AG08396 (cell line): ENCODE data around the gene GPR152.

Source experiments
- DNase-seq: peaks from one replicate; pipeline ENCODE4 v3.0.0; 2012; ENCODE audit warnings: low spot score, mixed read lengths

The GPR152 gene, protein sequence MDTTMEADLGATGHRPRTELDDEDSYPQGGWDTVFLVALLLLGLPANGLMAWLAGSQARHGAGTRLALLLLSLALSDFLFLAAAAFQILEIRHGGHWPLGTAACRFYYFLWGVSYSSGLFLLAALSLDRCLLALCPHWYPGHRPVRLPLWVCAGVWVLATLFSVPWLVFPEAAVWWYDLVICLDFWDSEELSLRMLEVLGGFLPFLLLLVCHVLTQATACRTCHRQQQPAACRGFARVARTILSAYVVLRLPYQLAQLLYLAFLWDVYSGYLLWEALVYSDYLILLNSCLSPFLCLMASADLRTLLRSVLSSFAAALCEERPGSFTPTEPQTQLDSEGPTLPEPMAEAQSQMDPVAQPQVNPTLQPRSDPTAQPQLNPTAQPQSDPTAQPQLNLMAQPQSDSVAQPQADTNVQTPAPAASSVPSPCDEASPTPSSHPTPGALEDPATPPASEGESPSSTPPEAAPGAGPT

DNA sequence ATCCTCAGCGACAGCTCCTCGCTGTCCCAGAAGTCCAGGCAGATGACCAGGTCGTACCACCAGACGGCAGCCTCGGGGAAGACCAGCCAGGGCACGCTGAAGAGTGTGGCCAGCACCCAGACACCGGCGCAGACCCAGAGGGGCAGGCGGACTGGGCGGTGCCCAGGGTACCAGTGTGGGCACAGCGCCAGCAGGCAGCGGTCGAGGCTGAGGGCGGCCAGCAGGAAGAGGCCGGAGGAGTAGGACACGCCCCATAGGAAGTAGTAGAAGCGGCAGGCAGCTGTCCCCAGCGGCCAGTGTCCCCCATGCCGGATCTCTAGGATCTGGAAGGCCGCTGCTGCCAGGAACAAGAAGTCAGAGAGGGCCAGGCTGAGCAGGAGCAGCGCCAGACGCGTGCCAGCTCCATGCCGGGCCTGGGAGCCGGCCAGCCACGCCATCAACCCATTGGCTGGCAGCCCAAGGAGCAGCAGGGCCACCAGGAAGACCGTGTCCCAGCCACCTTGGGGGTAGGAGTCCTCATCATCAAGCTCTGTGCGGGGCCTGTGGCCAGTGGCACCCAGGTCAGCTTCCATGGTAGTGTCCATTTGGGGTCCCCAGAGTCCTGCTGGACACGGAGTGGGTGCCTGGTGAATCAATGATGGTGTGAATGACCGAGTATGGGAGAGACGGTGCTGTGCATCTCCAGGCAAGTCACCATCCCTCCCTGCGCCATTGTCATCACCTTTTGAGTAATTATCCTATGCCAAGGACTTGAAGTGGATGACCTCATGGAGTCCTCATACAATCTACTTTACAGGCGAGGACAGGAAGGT is at the start of gene GPR152:
Gene GPR152 (minus strand): TSS at position 589 of the 812 bp plus-strand sequence. CDS start 5 bp downstream, at position 584.
- DNase-seq, result no peak

DNA sequence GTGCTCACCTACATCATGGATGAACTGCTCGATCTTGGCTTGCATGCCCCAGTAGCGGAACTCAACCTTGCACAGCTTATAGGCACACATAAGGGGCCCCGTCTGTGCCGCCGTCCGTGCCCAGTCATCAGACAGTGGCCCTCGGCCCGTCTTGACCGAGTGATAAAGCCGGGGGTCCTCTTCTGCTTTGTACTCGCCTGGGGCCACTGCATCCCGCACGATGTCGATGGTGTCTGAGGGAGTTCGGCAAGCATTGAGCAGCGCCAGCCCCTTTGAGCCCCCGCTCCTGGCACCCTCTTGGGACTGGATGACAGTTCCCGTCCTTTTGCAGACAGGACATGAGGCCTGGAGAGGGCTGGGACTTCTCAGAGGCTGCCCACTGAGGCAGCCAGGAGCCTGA is 49.3 kb upstream of the GPR152 start:
- no peak for DNase-seq

DNA sequence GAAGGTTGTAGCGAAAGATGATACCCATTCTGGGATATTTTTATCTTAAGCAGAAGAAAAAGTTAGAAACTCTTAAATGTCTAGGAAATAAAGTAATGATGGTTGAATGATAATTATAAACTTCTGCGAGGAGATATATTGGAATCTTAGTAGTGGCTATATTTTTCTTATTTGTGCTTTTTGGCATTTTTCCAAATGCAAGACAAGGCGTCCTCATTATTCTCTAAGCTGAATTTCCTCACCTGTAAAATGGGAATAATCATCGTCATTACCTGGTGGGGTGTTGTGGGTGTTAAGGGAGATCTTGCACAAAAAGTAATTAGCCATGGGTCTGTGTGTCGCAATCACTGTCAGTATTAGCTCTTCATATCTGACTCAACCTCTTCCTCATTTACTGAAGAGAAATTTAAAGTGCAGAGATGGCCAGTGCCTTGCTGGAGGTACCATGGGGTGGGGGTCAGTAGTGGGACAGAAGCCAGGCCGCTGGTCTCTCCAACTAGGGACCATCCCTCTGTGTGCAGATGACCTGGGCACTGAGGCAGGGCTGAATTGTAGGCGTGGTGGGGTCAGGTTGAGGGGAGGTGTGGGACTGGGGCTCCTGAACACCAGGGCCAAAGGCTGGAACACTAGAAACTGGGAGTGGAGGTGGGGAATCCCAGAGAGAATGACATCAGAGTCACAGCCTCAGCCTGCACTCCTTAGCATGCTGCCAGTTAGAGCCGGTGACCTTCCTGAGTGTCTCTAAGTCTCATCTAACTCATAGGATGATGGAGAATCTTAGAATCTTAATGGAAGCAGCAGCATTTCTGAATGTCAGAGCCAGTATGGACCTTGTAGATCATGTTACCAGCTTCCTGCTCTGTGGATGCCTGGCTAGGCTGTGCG is 48.5 kb upstream of the GPR152 start:
- DNase-seq, result no peak

DNA sequence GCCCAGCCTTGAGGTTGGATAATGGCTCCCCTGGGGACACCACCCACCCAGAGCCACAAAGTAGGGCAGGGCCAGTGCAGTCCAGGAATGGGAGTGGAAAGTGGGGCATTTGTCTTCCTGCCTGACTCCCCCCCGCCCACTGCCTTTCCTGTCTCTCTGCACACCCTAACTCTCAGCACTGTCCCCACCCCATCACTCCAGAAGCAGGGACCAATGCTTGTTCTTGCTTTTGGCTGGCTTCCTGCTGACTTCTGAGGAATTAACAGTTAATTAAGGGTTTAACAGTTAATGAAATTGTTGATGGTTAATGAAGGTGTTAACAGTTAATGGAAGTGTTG is 47.9 kb upstream of the GPR152 start:
- no peak for DNase-seq

DNA sequence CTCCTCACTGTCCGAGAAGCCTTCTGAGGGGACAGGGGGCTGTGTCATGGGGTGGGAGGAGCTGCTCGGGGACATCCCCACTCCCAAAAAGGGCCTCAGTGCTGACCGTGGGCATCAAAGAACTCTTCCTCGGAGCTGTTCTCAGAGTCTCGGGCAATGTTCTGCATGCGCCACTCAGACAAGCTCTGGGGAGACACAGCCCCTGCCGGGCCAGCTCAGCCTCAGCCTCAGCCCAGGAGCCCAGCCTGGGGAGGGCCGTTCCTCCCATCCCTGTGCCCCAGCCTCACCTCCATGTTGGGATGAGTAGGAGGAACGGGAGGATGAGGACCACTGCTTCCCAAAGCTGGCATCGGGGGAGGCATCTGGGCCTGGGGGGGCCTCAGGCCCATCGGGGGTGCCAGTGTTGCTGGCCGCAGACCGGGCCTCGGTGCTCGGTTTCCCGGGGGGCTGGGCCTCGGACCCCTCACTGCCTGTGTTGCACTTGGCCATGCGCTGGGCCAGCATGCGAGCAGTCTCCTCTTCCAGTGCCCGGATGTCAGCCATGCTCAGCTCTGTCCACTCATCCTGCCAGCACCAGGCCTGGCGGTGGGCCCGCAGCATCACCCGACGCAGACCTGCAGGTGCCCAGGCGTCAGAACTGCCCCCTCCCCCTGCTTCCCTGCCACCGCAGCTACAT is 47.4 kb upstream of the GPR152 start:
- DNase-seq, result no peak

DNA sequence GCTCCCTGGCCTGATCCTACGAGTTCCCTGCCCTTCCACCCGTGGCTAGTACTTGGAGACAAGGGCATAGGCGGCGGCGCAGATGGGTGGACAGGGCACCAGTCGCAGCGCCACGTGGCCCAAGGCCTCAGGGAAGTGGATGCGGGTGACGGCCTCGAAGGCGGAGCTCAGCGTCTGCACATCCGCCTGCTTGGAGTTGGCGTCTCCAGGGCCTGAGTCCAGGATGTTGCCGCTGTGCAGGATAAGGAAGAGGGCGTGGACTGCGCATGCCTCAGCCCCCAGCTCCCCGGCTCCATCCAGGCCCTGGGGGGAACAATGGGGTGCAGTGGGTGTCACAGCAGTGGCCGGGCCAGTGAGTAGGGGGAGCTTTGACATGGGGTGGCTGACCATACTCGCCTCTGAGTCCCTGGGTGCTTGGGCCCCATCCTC is 46.0 kb upstream of the GPR152 start:
- no peak for DNase-seq

DNA sequence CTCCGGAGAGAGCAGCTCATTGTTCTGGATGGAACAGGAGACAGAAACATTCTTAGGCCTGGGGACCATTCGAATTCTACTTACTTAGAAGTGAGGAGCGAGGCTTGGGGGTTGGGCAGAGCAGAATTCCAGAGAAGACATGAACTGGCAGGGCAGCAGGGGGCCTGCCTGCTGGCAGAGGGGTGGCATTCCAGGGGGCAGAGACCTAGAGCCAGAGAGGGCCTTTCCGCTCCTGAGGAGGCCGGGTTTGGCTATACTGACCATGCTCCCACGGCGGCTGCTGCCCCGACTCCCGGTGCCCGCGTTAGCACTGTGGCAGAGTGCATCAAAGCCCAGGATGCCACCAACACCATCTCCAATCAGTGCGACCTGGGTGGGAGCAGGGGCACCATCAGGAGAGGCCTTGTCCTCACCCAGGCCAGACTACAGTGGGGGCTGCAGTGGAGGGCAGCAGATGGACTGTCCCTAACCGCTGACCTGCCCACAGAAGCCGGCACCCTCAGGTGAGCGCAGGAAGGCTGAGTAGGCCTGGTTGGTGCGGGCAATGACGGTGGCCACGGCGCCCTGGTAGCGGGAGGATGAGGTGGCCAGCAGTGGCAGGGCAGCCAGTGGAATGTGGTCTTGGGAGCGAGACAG is 45.2 kb upstream of the GPR152 start:
- DNase-seq, result no peak

DNA sequence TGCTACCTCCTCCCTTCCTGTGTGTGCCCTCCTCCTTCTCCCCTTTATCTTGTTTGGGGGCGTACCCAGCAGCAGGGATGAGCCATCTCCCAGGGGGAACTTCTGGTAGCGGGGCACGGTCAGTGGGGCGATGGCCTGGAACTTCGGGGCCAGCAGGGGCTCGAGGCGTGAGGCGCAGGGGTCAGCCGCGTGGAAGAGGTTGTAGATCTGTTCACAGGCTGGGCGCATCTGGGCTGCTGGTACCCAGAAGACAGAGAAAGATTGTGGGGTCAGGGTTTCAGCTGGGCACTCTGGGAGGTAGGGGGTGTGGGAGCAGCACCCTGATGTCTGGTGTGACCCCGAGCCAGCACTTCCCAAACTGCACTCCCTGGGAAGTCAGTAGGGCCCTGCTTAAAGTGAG is 43.6 kb upstream of the GPR152 start:
- DNase-seq, result no peak

DNA sequence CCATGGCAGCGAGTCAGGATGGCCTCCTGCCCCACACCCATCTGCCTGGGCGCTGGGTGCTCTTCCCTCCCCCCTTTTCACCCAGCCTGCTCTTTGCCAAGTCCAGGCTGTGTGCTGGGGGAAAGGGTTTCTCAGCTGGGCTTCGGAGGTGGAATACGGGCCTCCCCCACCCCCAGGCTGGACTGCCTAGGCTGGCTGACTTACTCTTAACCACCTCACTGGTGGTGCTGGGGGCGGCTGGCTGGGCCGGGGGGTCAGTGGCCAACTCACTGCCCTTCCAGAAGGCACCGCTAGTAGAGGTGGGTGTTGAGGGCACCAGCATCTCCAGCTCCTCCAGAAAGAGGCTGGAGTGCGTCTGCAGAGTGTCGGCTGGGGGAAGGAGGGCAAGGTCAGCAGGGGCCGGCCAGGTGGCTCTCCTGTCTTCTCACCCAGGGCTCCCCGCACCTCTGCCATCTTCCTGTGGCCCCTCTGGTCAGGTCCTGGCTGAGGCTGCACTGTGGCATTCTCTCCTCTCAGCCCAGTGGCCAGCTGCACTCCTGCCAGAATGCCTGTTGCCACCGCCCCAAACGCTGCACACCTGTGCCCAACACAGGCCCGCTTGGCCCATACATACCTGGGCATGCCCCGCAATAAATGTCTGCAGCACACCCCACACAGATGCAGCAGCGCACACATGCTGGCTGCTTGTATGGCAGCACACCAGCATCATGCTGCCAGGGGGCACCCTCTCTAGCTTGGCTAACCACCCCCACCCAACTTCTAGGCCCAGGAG is 42.9 kb upstream of the GPR152 start:
- DNase-seq, result no peak

DNA sequence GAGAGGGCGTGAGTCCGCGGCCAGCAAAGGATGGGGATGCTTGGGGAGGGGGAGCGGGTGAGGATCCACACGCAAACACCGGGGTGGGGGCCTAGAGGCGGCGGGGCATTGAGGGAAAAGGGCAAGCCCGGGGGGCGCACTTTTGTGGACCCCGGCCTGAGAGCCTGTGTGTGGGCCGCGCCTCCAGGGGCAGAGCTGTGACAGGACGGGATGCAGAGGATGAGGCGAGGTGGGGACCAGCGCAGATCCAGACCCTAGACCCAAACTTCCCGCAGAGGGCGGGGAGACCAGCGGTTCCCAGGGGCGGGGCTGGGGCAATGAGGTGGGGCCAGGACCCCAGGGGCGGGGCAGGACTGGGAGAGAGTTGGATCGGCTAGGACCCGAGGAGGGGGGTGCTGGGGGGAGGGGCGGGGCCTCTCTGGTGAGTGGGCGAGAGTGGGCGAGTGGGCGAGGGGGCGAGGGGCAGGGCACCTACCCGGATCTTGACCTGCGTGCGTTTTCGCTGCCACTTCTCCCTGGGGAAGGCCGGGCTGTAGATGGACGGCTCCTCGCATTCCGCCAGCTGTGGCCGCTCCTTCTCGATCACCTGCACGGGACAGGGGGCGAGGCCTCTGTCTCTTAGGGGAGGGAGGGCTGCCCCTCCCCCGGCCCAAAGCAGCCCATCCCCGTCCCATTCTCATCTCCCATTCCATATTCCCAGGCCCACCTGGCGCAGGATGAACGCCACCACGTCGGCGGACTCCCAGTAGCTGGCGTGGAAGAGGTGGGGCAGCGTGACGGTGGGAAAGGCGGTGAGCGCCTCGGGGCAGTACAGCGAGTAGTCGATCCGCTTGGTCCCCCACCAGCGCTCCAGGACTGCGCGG is 42.1 kb upstream of the GPR152 start:
- DNase-seq, result no peak

DNA sequence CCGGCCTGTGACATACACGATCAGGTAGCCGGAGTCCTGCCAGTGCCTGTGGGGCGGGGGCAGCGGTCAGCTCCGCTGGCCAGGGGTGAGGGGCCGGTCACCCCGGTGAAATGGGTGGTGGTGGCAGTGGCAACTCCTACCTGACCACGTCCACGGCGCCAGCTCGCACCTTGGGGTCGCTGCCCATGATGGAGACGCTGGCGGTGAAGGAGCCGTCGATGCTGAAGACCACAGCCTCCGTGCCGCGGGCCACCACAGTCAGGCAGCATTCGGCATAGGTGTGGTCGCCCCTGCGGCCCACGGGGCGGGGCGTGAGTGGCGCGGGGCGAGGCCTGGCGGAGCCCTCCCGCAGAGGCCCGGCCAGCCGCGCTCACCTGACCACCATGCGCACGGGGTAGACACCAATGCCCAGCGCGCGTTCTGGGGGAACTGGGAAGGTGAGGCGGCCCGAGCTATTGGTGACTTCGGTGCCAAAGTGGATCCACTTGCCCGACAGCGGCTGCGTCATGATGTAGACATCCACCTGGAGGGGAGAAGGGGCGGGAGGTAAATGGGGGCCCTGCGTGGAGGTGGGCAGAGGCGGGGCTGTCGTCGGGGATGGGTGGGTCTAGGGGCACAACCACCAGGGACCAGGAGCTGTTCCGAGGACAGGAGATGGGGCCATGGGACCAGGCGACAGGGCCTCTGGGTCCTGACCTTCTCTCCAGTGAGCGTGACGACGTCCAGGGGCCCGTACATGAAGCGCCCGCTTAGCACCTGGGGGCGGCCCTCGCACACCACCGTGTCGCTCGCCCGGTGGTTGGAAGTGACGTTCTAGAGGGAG is 41.2 kb upstream of the GPR152 start:
- no peak for DNase-seq

DNA sequence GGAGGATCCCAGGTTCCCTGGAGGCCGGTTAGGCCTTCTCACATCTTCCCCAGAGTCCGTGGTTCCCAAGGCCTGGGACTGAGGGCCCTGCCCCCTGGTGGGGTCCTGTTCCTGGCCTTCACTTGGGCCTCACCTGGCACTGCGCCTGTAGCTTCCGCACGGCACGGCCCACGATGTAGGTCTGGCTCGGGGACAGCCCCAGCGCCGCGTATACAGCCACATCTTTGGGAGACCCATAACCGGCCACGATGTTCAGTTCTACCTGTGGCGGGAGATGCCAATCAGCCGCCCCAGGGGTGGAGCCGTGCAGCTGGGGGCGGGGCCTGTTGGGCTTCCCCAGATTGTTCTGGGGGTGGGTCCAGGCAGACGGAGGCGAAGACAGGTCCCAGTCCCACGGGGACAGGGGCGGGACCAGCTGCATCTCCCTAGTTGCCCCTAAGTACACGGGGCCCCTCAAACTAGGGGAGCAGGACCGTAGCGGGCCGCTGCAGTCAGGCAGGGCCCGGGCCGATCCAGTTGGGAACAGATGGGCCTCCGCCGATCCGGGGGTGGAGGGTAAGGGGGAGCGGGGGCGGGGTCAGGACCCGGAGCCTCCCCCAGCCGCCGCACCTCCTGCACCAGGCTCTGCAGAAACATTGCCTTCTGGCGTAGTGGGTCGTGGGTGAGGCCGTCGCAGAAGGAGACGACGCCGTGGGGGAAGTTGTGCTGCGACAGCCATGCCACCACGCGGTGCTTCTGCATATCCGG is 40.4 kb upstream of the GPR152 start:
- DNase-seq, result no peak

DNA sequence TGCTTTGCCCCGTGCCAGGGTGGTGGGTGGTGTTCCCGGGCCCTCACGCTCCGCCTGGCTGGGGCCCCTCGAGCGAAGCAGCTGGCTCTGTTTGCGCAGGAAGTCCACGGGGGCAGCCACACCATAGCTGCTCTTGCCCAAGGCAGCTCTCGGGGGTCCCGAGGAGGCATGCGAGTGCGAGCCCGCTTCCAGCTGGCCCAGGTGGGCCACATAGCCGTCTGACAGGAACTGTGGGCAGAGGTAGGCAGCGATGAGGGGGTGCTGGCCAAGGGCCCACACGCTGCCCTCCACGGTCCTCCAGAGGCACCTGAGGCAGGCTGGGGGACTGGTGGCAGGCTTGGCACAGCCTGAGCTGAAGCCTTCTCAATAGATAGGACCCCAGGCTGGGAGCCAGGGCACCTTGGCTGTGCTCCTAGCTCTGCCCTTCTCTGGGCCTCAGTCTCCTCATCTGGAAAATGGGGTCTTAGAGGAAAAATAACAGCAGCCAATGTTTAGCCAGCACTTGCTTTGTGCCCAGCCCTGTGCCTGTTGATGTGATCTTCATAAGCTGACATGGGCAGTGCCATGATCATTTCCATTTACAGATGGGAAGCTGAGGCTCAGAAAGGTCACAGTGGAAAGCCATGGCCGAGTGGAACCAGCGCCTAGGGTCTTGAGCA is 39.7 kb upstream of the GPR152 start:
- no peak for DNase-seq

DNA sequence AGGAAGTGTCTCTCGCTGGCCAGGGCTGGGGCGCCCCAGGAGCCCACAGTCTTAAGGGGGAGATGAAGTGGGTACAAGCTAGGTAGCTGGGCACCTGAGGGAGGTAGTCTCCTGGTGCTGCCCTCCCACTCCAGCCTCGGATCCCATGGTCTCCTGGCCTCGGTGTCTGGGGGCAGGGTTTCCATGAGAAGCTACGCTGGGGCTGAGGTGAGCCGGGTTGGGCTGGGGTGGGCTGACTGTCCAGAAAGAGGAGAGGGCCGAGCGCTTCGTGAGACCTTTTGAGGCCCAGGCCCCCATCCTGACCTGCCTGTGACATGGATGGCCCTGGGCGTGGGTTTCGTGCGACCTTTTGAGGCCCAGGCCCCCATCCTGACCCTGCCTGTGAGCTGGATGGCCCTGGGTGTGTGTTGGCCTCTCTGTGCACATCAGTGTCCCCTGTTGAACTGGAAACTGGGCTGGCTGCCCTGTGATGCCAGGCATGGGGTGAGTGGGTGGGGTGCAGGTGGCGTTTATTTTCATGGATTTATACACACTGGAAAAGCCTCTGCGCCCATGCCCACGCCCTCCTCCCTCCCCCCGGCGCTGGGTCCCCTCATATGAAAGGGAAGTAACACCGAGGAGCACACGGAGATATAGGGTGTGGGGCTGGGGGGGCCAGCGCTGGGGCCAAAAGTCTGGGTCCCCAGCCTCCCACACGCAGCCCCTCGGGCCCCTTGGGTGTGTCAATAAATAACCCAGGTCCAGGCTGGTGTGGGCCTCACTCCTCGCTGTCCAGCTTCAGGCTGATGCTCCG is 38.9 kb upstream of the GPR152 start:
- DNase-seq, result no peak

DNA sequence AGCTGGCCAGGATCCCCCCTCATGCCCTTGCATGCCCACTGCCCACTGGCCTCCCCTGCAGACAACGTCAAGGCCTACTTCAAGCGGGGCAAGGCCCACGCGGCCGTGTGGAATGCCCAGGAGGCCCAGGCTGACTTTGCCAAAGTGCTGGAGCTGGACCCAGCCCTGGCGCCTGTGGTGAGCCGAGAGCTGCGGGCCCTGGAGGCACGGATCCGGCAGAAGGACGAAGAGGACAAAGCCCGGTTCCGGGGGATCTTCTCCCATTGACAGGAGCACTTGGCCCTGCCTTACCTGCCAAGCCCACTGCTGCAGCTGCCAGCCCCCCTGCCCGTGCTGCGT is 38.2 kb upstream of the GPR152 start:
- DNase-seq, result no peak

DNA sequence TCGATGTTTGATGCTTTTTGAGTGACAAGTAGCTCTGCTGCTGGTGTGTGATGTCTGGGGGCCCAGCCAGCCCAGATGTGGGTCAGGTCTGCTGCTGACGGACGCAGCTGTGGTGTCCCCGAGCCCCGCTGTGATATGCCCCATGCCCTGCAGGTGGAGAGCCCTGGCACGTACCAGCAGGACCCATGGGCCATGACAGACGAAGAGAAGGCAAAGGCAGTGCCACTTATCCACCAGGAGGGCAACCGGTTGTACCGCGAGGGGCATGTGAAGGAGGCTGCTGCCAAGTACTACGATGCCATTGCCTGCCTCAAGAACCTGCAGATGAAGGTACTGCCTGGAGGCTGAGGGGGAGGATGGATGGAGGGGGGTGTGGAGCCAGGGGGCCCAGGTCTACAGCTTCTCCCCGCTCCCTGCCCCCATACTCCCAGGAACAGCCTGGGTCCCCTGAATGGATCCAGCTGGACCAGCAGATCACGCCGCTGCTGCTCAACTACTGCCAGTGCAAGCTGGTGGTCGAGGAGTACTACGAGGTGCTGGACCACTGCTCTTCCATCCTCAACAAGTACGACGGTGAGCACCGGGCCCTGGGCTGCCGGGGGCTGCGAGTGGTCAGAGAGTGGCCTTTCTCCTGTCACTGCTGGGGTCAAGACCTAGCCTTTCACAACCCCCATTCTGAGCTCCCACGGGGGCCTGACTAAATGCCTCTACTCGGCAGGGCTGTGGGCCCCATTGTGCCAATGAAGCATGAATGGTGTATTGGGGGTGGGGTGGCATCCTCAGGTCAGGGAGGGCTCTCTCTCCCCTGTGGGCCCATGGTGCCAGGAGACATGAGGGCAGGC is 37.6 kb upstream of the GPR152 start:
- DNase-seq, result no peak
